ENCODE data around the gene KIF21B. TPM values are rescaled to one million over a fixed set of nuclear protein-coding genes. Genes with fewer than 3 reads are reported as not detected.

Gene KIF21B
- total and polyA plus RNA-seq, 2 experiments from 2014 or later: 0.03 TPM; not detected in 1

DNA sequence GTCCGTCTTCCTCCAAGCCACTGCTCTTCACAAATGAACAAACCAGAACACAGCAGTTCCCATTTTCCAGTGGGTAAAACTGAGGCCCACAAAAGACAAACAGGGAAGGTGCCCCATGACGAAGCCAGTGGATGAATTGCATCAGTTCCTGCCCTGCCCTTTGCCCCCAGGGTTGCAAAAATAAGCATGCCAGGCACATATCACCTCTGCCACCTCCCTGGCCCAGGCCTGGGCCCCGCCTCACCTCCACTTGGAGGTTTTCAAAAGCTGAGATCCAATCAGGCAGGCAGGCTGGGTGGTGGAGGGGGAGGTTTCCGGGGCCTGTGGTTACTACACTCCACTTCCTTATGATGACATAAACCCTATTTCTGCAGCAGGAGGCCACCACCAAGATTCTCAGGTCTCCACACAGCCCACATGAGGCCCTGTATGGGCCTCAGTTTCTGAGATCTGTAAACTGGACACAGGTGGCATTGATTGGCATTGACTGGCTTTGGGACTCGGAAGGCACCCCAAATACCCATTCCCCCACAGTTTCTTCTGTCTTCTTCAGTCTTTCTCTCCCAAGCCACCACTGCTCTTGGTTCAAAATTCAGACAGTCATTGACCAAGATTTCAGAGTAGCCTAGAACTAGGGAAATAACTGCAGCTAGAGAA is 4.1 kb downstream of the KIF21B start:
- H3K9me2 ChIP-seq (ENCODE audit: insufficient read depth): no peaks in the 10 kb centered on the region
- no peaks in the 10 kb centered on the region for H3K36me3 ChIP-seq (ENCODE audit: low read depth)
- WGBS, 2 experiments (ENCODE audit: low coverage in 1 of 2, low lambda C conversion rate in 2 of 2, missing lambda C conversion rate in 2 of 2): 70 to 86% methylated on average over 5 of the region's 5 CpGs
- TF ChIP-seq EZH2phosphoT487 (IDR thresholded peaks at IDR 0.05; ENCODE audit: insufficient read depth, low read depth): no peak
- TF ChIP-seq EZH2 (IDR thresholded peaks at IDR 0.05; ENCODE audit: insufficient read depth, poor library complexity, severe bottlenecking): no peak
- DNase-seq: peak; percentile 42
- in situ Hi-C loops (cut with MboI): no loop called here
- H3K27ac ChIP-seq: no peak overlapping the region
- H3K4me3 ChIP-seq: no peak overlapping the region
- no peak overlapping the region for H3K4me2 ChIP-seq (ENCODE audit: unreplicated experiment)
- H3K9ac ChIP-seq: no peak overlapping the region
- H3K4me1 ChIP-seq (ENCODE audit: insufficient read depth): no peaks in the 10 kb centered on the region
- no peaks in the 10 kb centered on the region for H3K9me3 ChIP-seq (ENCODE audit: low read depth)
- H3F3A ChIP-seq (ENCODE audit: insufficient read depth): no peaks in the 10 kb centered on the region
- no peak overlapping the region for H2AFZ ChIP-seq
- H3K79me2 ChIP-seq (ENCODE audit: insufficient read depth): no peaks in the 10 kb centered on the region
- H3K27me3 ChIP-seq (replicated peaks; ENCODE audit: insufficient read depth): peaks cover 18% of the 10 kb centered on the region
- no peaks in the 10 kb centered on the region for H4K20me1 ChIP-seq (ENCODE audit: insufficient read depth)

DNA sequence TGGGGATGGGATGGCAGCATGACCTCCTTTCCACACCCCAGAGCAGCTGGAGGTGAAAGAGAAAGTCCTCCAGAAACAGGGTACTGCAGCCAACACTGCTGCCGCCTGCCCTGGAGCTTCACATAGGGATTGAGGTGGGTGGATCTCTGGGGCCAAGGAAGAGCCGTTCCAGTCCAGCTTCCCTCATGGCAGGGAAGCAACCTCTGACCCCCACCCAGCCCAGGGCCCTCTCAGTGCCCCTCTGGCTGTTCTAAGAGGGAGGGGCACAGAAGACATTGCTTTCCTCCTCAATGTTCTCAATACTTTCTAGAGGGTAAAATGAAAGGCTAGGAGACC is 5.7 kb downstream of the KIF21B start:
- Histone ChIP-seq H3K9me2 (ENCODE audit: insufficient read depth) (no peaks in the 10 kb centered on the region), H3F3A (ENCODE audit: insufficient read depth) (no peaks in the 10 kb centered on the region), H3K27ac (no peak overlapping the region), H3K27me3 (replicated peaks; ENCODE audit: insufficient read depth) (peaks cover 20% of the 10 kb centered on the region), H3K36me3 (ENCODE audit: low read depth) (no peaks in the 10 kb centered on the region), H2AFZ (no peak overlapping the region), H4K20me1 (ENCODE audit: insufficient read depth) (no peaks in the 10 kb centered on the region), H3K9ac (no peak overlapping the region), H3K4me1 (ENCODE audit: insufficient read depth) (no peaks in the 10 kb centered on the region), H3K4me2 (ENCODE audit: unreplicated experiment) (no peak overlapping the region), H3K9me3 (ENCODE audit: low read depth) (no peaks in the 10 kb centered on the region), H3K79me2 (ENCODE audit: insufficient read depth) (no peaks in the 10 kb centered on the region), H3K4me3 (no peak overlapping the region)
- WGBS, 2 experiments (ENCODE audit: low coverage in 1 of 2, low lambda C conversion rate in 2 of 2, missing lambda C conversion rate in 2 of 2): 58 to 72% methylated on average over 2 of the region's 2 CpGs
- TF ChIP-seq EZH2 (IDR thresholded peaks at IDR 0.05; ENCODE audit: insufficient read depth, poor library complexity, severe bottlenecking): no peak
- no peak for TF ChIP-seq EZH2phosphoT487 (IDR thresholded peaks at IDR 0.05; ENCODE audit: insufficient read depth, low read depth)
- in situ Hi-C loops (cut with MboI): no loop called here
- no peak for DNase-seq

DNA sequence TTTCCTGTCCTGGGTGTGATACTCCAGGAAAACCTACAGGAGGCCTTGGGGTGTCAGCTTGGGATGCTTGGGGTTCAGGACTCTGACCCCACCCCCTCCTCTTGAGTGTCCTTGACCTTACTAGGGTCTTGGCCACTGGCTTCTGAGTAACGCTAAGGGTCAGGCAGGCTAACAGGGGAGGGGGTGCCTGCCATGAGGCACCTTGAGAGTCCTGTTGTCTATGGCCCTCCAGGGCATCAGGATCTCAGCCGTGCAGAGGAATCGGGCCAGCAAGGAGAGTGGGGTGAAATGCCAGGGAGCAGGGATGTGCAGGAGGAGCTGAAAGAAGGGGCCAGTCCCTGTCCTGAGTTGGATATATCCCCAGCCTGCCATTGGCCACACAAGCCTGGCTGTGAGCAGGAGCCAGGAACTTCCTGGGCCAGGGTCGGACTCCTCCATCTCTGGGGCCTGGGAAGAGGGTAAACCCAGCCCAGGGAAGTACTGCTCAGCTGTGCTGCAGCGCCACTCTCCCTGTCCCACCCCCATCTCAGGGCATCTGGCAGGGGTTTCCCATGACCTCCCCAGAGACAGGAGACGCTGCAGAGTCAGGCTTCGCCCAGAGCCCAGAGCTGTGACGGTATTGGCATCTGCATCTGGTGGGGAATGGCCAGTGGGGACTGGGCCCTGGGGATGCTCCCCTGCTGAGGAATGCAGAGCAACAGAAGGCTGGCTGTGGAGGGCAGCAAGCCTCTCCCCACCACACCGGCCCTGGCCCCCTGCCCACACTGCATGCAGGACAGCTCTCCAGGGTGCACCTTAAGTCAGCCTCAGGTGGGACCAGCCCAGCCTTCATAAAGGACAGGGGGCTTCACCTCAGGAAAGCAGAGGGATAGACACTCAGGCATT is 6.3 kb downstream of the KIF21B start:
- Histone ChIP-seq H3K9me3 (ENCODE audit: low read depth) (no peaks in the 10 kb centered on the region), H2AFZ (no peak overlapping the region), H3K4me3 (no peak overlapping the region), H3F3A (ENCODE audit: insufficient read depth) (no peaks in the 10 kb centered on the region), H3K4me2 (ENCODE audit: unreplicated experiment) (no peak overlapping the region), H3K9ac (no peak overlapping the region), H3K27ac (no peak overlapping the region), H3K9me2 (ENCODE audit: insufficient read depth) (no peaks in the 10 kb centered on the region), H4K20me1 (ENCODE audit: insufficient read depth) (no peaks in the 10 kb centered on the region), H3K4me1 (ENCODE audit: insufficient read depth) (no peaks in the 10 kb centered on the region), H3K27me3 (replicated peaks; ENCODE audit: insufficient read depth) (peaks cover 17% of the 10 kb centered on the region), H3K36me3 (ENCODE audit: low read depth) (no peaks in the 10 kb centered on the region), H3K79me2 (ENCODE audit: insufficient read depth) (no peaks in the 10 kb centered on the region)
- WGBS, 2 experiments (ENCODE audit: low coverage in 1 of 2, low lambda C conversion rate in 2 of 2, missing lambda C conversion rate in 2 of 2): 71 to 75% methylated on average over 9 of the region's 9 CpGs
- DNase-seq: no peak
- in situ Hi-C loops (cut with MboI): no loop called here
- TF ChIP-seq EZH2phosphoT487 (IDR thresholded peaks at IDR 0.05; ENCODE audit: insufficient read depth, low read depth) (no peak), EZH2 (IDR thresholded peaks at IDR 0.05; ENCODE audit: insufficient read depth, poor library complexity, severe bottlenecking) (no peak)

DNA sequence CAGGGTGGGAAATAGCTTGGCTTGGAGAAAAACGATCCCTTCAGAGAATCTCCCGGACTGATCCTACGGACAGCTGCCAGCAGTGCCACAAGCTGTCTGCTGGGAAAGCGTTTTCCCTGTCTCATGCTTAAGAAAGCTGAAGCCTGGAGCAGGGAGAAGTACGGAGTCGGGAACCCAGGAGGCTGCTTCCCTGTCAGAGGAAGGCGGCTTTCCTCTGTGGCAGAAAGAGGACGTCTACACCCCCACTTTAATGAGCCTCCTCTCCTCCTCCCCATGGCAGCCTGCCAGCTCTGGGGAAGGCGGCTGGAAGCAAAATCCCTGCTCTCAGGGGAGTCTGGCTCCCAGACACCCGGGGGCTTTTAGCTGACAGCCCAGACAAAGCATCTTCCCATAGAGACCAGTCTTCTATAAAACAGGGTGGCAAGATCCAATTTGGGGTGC is 7.3 kb downstream of the KIF21B start:
- Histone ChIP-seq H3K4me1 (ENCODE audit: insufficient read depth) (no peaks in the 10 kb centered on the region), H4K20me1 (ENCODE audit: insufficient read depth) (no peaks in the 10 kb centered on the region), H3K9ac (no peak overlapping the region), H3K4me2 (ENCODE audit: unreplicated experiment) (no peak overlapping the region), H3K36me3 (ENCODE audit: low read depth) (no peaks in the 10 kb centered on the region), H3K4me3 (no peak overlapping the region), H3K27me3 (replicated peaks; ENCODE audit: insufficient read depth) (peaks cover 22% of the 10 kb centered on the region), H2AFZ (no peak overlapping the region), H3K27ac (no peak overlapping the region), H3K9me2 (ENCODE audit: insufficient read depth) (no peaks in the 10 kb centered on the region), H3K9me3 (ENCODE audit: low read depth) (no peaks in the 10 kb centered on the region), H3F3A (ENCODE audit: insufficient read depth) (no peaks in the 10 kb centered on the region), H3K79me2 (ENCODE audit: insufficient read depth) (no peaks in the 10 kb centered on the region)
- no peak for TF ChIP-seq EZH2phosphoT487 (IDR thresholded peaks at IDR 0.05; ENCODE audit: insufficient read depth, low read depth)
- no peak for TF ChIP-seq EZH2 (IDR thresholded peaks at IDR 0.05; ENCODE audit: insufficient read depth, poor library complexity, severe bottlenecking)
- peak; percentile 51 for DNase-seq
- in situ Hi-C loops (cut with MboI): no loop called here
- 3 to 6% methylated on average over 10 of the region's 10 CpGs for WGBS, 2 experiments (ENCODE audit: low coverage in 1 of 2, low lambda C conversion rate in 2 of 2, missing lambda C conversion rate in 2 of 2)

Measured in GM23248 (cell line).